ENCODE measurements around the gene HDLBP. TPM values are rescaled to one million over a fixed set of nuclear protein-coding genes. Genes with fewer than 3 reads are reported as not detected.

Gene HDLBP
- total RNA-seq, 1 donor: 929 TPM

DNA sequence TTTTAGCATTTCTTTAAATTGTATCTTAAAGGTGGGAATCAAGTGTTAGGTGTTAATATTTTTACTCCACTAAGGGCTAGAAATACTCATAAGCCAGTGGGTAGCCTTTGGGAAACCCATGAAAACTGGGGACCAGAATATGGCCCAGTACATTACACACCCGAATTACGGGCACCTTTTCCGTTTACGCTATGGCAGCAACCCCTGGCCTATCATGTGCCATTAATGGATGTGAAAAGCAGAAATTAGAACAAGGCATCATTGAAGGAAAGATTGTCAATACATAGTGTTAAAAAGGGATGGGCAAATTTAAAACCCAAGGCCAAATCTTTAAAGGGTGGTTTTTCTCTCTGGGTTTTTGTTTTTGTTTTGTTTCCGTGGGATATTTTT lies 41.4 kb upstream of the HDLBP start:
- peak overlapping the region; percentile 74 for H3K4me3 ChIP-seq (ENCODE audit: low read depth, low read length)
- no peak for DNase-seq (ENCODE audit: low read depth)
- TF ChIP-seq, protein P1, sequence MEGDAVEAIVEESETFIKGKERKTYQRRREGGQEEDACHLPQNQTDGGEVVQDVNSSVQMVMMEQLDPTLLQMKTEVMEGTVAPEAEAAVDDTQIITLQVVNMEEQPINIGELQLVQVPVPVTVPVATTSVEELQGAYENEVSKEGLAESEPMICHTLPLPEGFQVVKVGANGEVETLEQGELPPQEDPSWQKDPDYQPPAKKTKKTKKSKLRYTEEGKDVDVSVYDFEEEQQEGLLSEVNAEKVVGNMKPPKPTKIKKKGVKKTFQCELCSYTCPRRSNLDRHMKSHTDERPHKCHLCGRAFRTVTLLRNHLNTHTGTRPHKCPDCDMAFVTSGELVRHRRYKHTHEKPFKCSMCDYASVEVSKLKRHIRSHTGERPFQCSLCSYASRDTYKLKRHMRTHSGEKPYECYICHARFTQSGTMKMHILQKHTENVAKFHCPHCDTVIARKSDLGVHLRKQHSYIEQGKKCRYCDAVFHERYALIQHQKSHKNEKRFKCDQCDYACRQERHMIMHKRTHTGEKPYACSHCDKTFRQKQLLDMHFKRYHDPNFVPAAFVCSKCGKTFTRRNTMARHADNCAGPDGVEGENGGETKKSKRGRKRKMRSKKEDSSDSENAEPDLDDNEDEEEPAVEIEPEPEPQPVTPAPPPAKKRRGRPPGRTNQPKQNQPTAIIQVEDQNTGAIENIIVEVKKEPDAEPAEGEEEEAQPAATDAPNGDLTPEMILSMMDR (IDR thresholded peaks at IDR 0.05; ENCODE audit: insufficient read depth, low read length): no peak

DNA sequence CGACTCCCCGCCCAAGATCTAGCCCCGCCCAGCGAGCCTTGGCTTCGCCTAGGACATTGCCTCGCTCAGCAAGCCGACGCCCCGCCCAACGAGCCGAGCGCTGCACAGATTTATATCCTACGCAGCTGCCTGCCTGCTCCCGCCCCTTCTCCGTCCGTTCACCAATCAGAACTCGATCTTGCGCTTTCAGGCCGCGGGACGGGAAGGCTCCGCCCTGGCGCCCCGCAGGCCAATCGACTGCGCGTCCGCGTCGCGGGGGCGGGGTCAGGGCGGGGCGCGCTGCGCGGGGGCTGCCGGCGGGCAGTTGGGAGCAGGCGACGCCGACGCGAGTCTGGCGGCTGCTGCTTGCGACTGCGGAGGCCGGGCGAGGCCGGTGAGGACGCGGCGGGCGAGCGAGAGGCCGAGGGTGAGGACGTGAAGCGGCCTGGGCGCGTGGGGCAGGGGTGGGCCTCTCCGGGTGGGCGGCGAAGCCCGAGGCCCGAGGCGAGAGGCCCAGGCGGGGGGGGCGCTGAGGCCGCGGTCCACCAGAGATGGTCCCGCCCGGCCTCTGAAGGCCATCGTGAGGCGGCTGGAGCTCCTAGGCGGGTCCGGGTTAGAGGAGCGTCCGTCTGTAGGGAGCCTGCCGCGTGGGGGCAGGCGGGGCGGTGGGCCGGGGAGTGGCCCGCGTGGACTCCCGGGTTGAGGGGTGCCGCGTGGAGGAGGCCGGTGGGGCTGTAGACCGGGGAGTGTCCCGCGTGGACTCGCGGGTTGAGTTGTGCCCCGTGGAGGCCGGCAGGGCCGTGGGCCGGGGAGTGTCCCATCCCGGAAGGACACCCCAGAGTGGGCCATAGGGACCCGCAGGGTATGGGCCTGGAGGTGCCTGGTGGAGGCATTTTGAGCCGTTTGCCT lies 40.8 kb upstream of the HDLBP start, which contains the start of gene FARP2:
Gene FARP2, plus strand, starts transcription at position 303 of the 888 bp plus-strand sequence. CDS start 16,823 bp downstream, outside the sequence.
- TF ChIP-seq, protein P1 (IDR thresholded peaks at IDR 0.05; ENCODE audit: insufficient read depth, low read length): no peak
- peak; percentile 99 for DNase-seq (ENCODE audit: low read depth)
- peak within 1 kb of the TSS; percentile 74 for H3K4me3 ChIP-seq (ENCODE audit: low read depth, low read length)

DNA sequence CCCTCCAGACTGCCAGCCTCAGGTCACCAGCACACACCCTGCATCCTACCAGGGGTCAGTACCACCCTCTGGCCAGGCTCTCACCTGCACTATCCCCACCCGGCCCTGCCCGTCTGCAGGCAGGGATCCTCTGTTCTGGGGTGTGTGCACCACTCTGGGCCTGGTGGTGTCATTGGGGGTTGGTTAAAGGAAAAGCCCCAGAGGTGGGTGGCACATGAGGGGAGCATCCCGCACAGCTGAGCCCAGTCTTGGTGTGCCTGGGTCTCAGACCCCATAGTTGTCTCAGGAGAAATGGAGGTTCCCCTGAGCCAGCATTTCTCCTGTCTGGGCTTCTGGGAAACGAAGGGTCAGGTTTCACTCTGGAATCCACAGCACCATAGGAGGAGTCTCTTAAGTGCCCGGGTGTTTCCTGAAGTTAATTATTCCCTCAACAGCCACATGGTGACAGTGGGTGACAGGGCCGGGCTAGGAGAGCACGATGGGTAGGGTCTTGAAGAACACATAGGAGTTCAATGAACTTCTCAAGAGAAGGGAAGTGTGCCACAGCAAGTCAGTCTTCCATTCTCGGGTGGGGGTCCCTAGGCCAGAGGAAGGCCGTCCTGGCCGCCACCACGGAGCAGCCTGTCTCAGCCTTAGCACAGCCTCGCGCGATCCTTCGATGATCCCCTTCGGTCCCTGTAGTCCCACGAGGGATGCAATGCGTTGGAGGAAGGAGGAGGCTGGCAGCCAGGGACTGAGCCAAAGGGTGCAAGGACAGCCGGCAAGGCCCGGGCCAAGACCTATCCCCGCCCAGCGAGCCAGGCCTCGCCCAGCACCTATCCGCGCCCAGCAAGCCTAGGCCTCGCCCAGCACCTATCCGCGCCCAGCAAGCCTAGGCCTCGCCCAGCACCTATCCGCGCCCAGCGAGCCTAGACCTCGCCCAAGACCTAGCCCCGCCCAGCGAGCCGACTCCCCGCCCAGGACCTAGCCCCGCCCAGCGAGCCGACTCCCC lies 39.5 kb upstream of the HDLBP start:
- TF ChIP-seq, protein P1 (IDR thresholded peaks at IDR 0.05; ENCODE audit: insufficient read depth, low read length): no peak
- DNase-seq (ENCODE audit: low read depth): peak; percentile 66
- H3K4me3 ChIP-seq (ENCODE audit: low read depth, low read length): peak overlapping the region; percentile 33

DNA sequence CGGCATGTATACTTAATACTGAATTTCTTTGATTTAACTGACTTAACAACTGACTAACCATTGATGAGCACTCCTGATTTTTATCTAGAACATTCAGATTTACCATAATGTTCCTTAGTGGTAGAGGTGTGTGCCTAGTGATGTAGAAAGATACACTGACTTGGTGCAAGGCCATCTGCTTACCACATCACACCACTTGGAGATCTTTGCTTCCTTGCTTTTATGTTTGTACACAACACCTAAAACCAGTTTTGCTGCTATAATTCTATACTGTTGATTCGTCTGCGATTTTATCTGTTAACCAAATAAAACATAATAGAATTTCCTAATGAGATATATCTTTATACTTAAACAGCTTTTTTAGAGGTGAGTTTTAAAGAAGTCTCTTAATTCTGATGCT lies 36.8 kb upstream of the HDLBP start:
- TF ChIP-seq, protein P1 (IDR thresholded peaks at IDR 0.05; ENCODE audit: insufficient read depth, low read length): no peak
- no peak for DNase-seq (ENCODE audit: low read depth)
- H3K4me3 ChIP-seq (ENCODE audit: low read depth, low read length): no peak overlapping the region

DNA sequence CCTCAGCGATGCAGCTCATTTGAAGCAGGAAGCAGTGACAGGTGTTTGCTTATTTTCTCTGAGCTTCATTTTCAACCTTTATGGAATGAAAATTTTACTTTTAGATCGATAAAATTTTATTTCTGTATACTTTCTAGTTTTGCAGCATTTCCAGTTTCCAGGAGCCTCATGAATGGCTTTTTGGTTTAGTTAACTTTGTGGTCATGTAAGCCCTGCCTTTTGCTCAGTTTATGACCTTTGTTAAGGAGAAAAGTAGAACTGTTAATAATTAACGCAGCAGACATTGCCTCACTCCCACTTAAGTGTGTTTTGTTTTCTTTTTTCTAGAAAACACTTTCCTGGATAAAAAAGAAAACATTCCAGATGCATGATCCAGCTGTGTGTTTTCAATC lies 36.2 kb upstream of the HDLBP start:
- TF ChIP-seq, protein P1 (IDR thresholded peaks at IDR 0.05; ENCODE audit: insufficient read depth, low read length): no peak
- no peak for DNase-seq (ENCODE audit: low read depth)
- no peak overlapping the region for H3K4me3 ChIP-seq (ENCODE audit: low read depth, low read length)

DNA sequence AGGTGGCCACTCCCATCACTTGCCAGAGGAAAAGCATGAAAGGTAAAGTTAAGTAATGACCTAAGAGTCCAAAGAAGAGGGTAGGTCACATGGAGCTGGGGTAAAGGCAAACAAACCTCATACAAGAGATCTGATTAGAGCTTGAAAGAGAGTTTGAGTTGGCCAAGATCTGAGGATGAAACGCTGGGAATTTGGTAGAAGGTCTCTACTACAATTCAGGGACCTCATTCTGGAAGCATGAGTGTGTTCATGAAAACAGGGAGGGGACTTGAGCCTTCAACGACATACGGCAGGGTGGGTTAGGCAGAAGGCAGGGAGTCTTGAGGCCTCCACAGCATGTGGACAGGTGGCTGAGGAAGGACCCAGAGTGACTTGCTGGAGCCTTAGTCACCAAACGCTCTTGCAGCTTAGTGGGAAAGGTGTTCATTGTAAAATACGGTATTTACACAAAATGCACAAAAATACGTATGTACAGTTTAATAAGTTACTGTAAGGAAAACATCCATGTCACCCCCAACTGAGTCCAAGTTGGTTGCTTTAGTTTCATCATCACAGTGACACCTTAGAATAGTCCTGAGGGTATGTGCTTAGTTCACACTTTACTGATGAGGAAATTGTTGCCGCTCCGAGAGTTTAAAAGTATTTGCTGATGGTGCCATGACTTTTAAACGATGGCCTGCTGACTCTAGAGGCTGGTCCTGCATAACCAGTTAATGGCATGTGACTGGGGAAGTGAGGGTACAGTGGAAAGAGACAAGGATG lies 35.6 kb upstream of the HDLBP start:
- no peak for DNase-seq (ENCODE audit: low read depth)
- H3K4me3 ChIP-seq (ENCODE audit: low read depth, low read length): no peak overlapping the region
- TF ChIP-seq, protein P1 (IDR thresholded peaks at IDR 0.05; ENCODE audit: insufficient read depth, low read length): no peak

Data from fibroblast of the aortic adventitia (primary cell).